Measurements from ENCODE around the gene WAC. TPM values are rescaled to one million over a fixed set of nuclear protein-coding genes. Genes with fewer than 3 reads are reported as not detected.

The WAC gene
- polyA plus RNA-seq, 2 of the 4 experiments (the other 2 are of a cell fraction) = 63.9 to 133 TPM

DNA sequence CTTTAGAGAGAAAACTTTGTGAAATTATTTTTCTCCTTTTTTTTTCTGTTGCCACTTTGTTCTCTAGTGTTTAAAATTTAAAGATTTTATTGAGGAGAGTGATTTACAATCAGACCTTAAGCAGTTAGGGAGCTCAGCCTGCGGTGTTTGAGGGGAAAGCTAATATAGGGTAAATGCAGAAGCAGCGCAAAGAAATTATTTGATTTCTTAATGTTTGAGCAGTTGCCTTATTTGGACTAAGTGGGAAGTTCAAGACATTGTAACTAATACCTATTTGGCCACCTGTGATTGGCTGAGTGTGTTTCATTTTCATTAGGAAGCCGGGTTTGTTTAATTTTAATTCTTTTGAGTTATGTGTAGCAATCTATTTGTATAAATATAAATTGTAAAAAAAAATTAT lies 25.3 kb downstream of the WAC start:
- CTCF ChIA-PET = interaction anchor here (0.8 kb wide), 1 partner anchor 133 kb away, joined by 3 read pairs; no protein-coding TSS in a partner anchor
- WGBS (ENCODE audit: missing lambda C conversion rate) = 92% methylated on average over 3 of the region's 3 CpGs
- POLR2A ChIA-PET = no interaction called here

GRCh38 chr10:28558923-28559508 lies 26.1 kb downstream of the WAC start:
- Histone ChIP-seq H3K27ac (no peak overlapping the region), H3K4me3 (no peak overlapping the region), H3K9me3 (no peaks in the 10 kb centered on the region), H3K4me1 (peaks cover 1% of the 10 kb centered on the region; the same call in 1 of the 3 replicates), H3K4me2 (no peak overlapping the region)
- ATAC-seq = no peak
- no peak for FAIRE-seq
- POLR2A ChIA-PET = no interaction called here
- TF ChIP-seq CBX2 (IDR thresholded peaks at IDR 0.05; ENCODE audit: borderline replicate concordance, low read depth) = no peak
- no peak for TF ChIP-seq MAFK (IDR thresholded peaks at IDR 0.05; ENCODE audit: partially characterized antibody)
- CTCF ChIA-PET = interaction anchor here (0.8 to 1.0 kb wide), 3 partner anchors 11 to 133 kb away, joined by 3 to 4 read pairs (median 4); no protein-coding TSS in a partner anchor
- DNase-seq (ENCODE audit: low read depth in 1 of 2, low spot score in 1 of 2) = no peak
- 93% methylated on average over 8 of the region's 8 CpGs for WGBS (ENCODE audit: missing lambda C conversion rate)

More for the DNA sequence above, 25.3 kb downstream of the WAC start:
- no peak for TF ChIP-seq HOXB5 (CRISPR knock-in tag; IDR thresholded peaks at IDR 0.05)
- TF ChIP-seq, protein P1, sequence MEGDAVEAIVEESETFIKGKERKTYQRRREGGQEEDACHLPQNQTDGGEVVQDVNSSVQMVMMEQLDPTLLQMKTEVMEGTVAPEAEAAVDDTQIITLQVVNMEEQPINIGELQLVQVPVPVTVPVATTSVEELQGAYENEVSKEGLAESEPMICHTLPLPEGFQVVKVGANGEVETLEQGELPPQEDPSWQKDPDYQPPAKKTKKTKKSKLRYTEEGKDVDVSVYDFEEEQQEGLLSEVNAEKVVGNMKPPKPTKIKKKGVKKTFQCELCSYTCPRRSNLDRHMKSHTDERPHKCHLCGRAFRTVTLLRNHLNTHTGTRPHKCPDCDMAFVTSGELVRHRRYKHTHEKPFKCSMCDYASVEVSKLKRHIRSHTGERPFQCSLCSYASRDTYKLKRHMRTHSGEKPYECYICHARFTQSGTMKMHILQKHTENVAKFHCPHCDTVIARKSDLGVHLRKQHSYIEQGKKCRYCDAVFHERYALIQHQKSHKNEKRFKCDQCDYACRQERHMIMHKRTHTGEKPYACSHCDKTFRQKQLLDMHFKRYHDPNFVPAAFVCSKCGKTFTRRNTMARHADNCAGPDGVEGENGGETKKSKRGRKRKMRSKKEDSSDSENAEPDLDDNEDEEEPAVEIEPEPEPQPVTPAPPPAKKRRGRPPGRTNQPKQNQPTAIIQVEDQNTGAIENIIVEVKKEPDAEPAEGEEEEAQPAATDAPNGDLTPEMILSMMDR (IDR thresholded peaks at IDR 0.05) = no peak
- Histone ChIP-seq H3K4me2 (no peak overlapping the region), H3K4me1 (peaks cover 5% of the 10 kb centered on the region; the same call in 2 of the 3 replicates), H3K4me3 (no peak overlapping the region), H3K9me3 (no peaks in the 10 kb centered on the region), H3K27ac (no peak overlapping the region)
- FAIRE-seq = no peak
- DNase-seq (ENCODE audit: low read depth in 1 of 2, low spot score in 1 of 2) = no peak
- ATAC-seq = no peak

DNA sequence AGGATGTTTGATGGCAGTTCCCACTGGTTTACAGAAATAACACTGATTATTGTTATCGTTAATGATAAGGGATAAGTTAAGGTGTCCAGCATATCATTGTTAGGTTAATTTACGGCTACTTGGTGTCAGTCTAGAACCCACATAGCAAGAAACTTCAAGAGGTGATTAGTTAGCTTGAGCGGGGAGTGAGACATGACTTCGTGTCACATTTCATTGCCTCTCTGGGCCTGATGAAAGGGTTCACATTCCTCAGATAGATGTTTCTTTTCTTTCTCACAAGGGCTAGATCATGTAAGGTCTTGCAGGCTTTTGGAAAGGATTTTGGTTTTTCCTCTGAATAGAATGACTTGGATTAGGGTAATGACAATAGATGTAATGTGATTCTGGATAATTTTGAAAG lies 26.7 kb downstream of the WAC start:
- Histone ChIP-seq H3K4me2 (no peak overlapping the region), H3K27ac (no peak overlapping the region), H3K4me1 (peaks cover 1% of the 10 kb centered on the region; the same call in 1 of the 3 replicates), H3K4me3 (no peak overlapping the region), H3K9me3 (no peaks in the 10 kb centered on the region)
- 98% methylated on average over 4 of the region's 4 CpGs for WGBS (ENCODE audit: missing lambda C conversion rate)
- no peak for TF ChIP-seq E2F6 (IDR thresholded peaks at IDR 0.05; ENCODE audit: borderline replicate concordance, low read depth)
- TF ChIP-seq, protein P2, sequence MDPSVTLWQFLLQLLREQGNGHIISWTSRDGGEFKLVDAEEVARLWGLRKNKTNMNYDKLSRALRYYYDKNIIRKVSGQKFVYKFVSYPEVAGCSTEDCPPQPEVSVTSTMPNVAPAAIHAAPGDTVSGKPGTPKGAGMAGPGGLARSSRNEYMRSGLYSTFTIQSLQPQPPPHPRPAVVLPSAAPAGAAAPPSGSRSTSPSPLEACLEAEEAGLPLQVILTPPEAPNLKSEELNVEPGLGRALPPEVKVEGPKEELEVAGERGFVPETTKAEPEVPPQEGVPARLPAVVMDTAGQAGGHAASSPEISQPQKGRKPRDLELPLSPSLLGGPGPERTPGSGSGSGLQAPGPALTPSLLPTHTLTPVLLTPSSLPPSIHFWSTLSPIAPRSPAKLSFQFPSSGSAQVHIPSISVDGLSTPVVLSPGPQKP (IDR thresholded peaks at IDR 0.05; ENCODE audit: low read depth, low read length) = no peak
- no peak for TF ChIP-seq BHLHE40 (IDR thresholded peaks at IDR 0.05; ENCODE audit: low read depth, low read length)
- no peak for TF ChIP-seq ZNF302 (CRISPR knock-in tag; IDR thresholded peaks at IDR 0.05)
- no peak for TF ChIP-seq POLR2AphosphoS2 (conservative IDR thresholded peaks at IDR 0.05; ENCODE audit: low read length)
- no peak for TF ChIP-seq SREBF2 (IDR thresholded peaks at IDR 0.05)
- no peak for TF ChIP-seq RFX5 (IDR thresholded peaks at IDR 0.05)
- TF ChIP-seq RNF2 (IDR thresholded peaks at IDR 0.05; ENCODE audit: borderline replicate concordance, low read depth) = no peak
- TF ChIP-seq CBX2 (IDR thresholded peaks at IDR 0.05; ENCODE audit: borderline replicate concordance, low read depth) = no peak
- TF ChIP-seq CBX8 (IDR thresholded peaks at IDR 0.05) = no peak
- TF ChIP-seq FOSL2 (IDR thresholded peaks at IDR 0.05) = no peak
- no peak for TF ChIP-seq FOSL2 (CRISPR knock-in tag; IDR thresholded peaks at IDR 0.05)
- no peak for TF ChIP-seq HOXB13 (CRISPR knock-in tag; IDR thresholded peaks at IDR 0.05; ENCODE audit: low read depth)
- no peak for TF ChIP-seq KDM5A (IDR thresholded peaks at IDR 0.05)
- no peak for TF ChIP-seq POLR2A (IDR thresholded peaks at IDR 0.05; ENCODE audit: low read length)
- TF ChIP-seq HDAC2 (IDR thresholded peaks at IDR 0.05) = no peak
- no peak for TF ChIP-seq HEYL (CRISPR knock-in tag; IDR thresholded peaks at IDR 0.05)
- TF ChIP-seq, protein P3, sequence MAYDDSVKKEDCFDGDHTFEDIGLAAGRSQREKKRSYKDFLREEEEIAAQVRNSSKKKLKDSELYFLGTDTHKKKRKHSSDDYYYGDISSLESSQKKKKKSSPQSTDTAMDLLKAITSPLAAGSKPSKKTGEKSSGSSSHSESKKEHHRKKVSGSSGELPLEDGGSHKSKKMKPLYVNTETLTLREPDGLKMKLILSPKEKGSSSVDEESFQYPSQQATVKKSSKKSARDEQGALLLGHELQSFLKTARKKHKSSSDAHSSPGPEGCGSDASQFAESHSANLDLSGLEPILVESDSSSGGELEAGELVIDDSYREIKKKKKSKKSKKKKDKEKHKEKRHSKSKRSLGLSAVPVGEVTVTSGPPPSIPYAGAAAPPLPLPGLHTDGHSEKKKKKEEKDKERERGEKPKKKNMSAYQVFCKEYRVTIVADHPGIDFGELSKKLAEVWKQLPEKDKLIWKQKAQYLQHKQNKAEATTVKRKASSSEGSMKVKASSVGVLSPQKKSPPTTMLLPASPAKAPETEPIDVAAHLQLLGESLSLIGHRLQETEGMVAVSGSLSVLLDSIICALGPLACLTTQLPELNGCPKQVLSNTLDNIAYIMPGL (CRISPR knock-in tag; IDR thresholded peaks at IDR 0.05; ENCODE audit: borderline replicate concordance) = no peak
- ChIA-PET POLR2A (no interaction called here), CTCF (interaction anchor here (0.9 to 1.0 kb wide), 2 partner anchors 11 to 20 kb away, joined by 4 read pairs; no protein-coding TSS in a partner anchor)
- ATAC-seq (no peak), DNase-seq (ENCODE audit: low read depth in 1 of 2, low spot score in 1 of 2) (no peak), FAIRE-seq (no peak)
